Stimulated activated CD8-positive, alpha-beta memory T cell treated with anti-CD3 and anti-CD28 coated beads, Interleukin-4, amount 100 ng/mL, for 48 hours (primary cell): ENCODE measurements around the gene FAM47E.
"Not testable (repeated sequence)": the region's sequence is repeated elsewhere in the genome, so short reads cannot be mapped to it uniquely, and the experiment has no call there.

Experiments used
- DNase-seq: peaks from one replicate; pipeline ENCODE4 v3.0.0-alpha.2; 2020

FAM47E gene

GRCh38 chr4:76270244-76271175, 19.0 kb downstream of the FAM47E start:
- no peak for DNase-seq

- DNase-seq: no peak
These were observed 19.7 kb downstream of the FAM47E start for GRCh38 chr4:76271248-76271647.

- no peak for DNase-seq
These were observed 20.6 kb downstream of the FAM47E start for GRCh38 chr4:76272073-76272472.

GRCh38 chr4:76272582-76272981, 21.1 kb downstream of the FAM47E start:
- DNase-seq: no peak

- no peak for DNase-seq
These were observed 21.5 kb downstream of the FAM47E start for GRCh38 chr4:76272999-76273398.

- DNase-seq: no peak
These were observed 24.1 kb downstream of the FAM47E start for GRCh38 chr4:76275486-76276124.

GRCh38 chr4:76276813-76277212, 25.3 kb downstream of the FAM47E start:
- no peak for DNase-seq

- DNase-seq: no peak
These were observed 26.1 kb downstream of the FAM47E start for GRCh38 chr4:76277667-76278066.

- no peak for DNase-seq
These were observed 27.1 kb downstream of the FAM47E start for GRCh38 chr4:76278583-76278982.

- peak; percentile 30 for DNase-seq
These were observed 27.9 kb downstream of the FAM47E start for GRCh38 chr4:76279462-76279861.

- no peak for DNase-seq
These were observed 29.2 kb downstream of the FAM47E start for GRCh38 chr4:76280488-76281441.

- DNase-seq: not testable (repeated sequence)
These were observed 30.1 kb downstream of the FAM47E start for GRCh38 chr4:76281594-76281993.

GRCh38 chr4:76282941-76283689, 31.6 kb downstream of the FAM47E start:
- DNase-seq: no peak

- no peak for DNase-seq
These were observed 32.4 kb downstream of the FAM47E start for GRCh38 chr4:76283900-76284299.

GRCh38 chr4:76287811-76288210, 36.3 kb downstream of the FAM47E start:
- not testable (repeated sequence) for DNase-seq

GRCh38 chr4:76292730-76293129, 41.2 kb downstream of the FAM47E start:
- no peak for DNase-seq

- DNase-seq: no peak
These were observed 42.3 kb downstream of the FAM47E start for GRCh38 chr4:76293772-76294171.

- DNase-seq: no peak
These were observed 44.8 kb downstream of the FAM47E start for GRCh38 chr4:76296286-76296820.

GRCh38 chr4:76298227-76298626, 46.7 kb downstream of the FAM47E start:
- DNase-seq: no peak

- DNase-seq: no peak
These were observed 48.5 kb downstream of the FAM47E start for GRCh38 chr4:76300012-76300411.

GRCh38 chr4:76301068-76301774, 49.7 kb downstream of the FAM47E start:
- DNase-seq: peak; percentile 43
